ENCODE data around the gene DROSHA. TPM values are rescaled to one million over a fixed set of nuclear protein-coding genes. Genes with fewer than 3 reads are reported as not detected.

DROSHA gene
- total and polyA plus RNA-seq, 2 donors (not counting 1 experiment from before 2014, with no cell fraction given) = 44.1 to 48.4 TPM

DNA sequence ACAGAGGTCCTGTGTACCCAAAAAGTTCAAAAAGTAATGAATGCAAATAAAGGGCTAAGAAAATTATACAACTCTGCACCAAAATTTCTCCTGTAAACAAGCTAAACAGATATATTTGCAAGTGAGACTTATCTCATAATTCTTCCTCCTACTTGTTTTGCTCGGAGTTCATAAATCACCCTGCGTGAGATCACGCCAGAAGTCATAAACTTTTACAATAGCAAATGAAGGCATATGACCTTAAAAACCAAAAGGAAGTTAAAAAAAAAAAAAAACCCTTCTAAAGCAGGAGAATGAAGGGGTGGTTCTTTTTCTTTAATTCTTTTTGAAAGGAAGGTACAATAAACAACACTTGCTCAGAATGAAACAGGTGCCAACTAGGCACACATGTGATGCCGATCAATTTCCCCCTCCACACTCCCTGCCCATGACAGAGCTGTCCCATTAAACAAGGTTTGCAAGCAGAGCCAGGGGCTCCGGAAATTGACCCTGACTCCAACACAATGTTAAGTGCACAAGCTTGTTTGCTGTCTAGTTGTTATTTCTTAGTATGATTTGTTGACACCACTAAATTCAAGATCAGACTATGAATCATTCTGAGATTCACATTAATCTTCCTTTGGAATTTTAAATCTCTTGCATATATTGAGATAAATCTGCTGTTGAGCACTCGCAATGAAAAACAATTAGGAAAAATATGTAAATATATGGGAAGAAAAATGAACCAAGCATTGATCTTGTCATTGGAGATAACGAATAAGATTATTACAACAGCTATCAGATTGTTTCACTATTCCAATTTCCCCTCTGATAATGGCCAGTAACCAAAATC lies 46.3 kb downstream of the DROSHA start:
- no peaks in the 10 kb centered on the region for H3K9me3 ChIP-seq (ENCODE audit: control insufficient read depth, insufficient read depth, low read depth, low read length)
- DNase-seq (ENCODE audit: low read depth in 2 of 2) = no peak
- H3K27me3 ChIP-seq (ENCODE audit: control insufficient read depth, insufficient read depth, low read length) = no peaks in the 10 kb centered on the region
- no peak for TF ChIP-seq EZH2 (IDR thresholded peaks at IDR 0.05; ENCODE audit: low read length, missing control alignments)
- TF ChIP-seq, protein P1, sequence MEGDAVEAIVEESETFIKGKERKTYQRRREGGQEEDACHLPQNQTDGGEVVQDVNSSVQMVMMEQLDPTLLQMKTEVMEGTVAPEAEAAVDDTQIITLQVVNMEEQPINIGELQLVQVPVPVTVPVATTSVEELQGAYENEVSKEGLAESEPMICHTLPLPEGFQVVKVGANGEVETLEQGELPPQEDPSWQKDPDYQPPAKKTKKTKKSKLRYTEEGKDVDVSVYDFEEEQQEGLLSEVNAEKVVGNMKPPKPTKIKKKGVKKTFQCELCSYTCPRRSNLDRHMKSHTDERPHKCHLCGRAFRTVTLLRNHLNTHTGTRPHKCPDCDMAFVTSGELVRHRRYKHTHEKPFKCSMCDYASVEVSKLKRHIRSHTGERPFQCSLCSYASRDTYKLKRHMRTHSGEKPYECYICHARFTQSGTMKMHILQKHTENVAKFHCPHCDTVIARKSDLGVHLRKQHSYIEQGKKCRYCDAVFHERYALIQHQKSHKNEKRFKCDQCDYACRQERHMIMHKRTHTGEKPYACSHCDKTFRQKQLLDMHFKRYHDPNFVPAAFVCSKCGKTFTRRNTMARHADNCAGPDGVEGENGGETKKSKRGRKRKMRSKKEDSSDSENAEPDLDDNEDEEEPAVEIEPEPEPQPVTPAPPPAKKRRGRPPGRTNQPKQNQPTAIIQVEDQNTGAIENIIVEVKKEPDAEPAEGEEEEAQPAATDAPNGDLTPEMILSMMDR (conservative IDR thresholded peaks at IDR 0.05 in 1 of 2, IDR thresholded peaks at IDR 0.05 in 1 of 2; ENCODE audit: low read depth in 1 of 2, low read length in 2 of 2) = no peak
- no peaks in the 10 kb centered on the region for H4K20me1 ChIP-seq (ENCODE audit: control insufficient read depth, extremely low read depth, insufficient read depth, low read length)
- no peak overlapping the region for H3K27ac ChIP-seq (ENCODE audit: insufficient read depth, low read length)
- H3K4me1 ChIP-seq (ENCODE audit: control insufficient read depth, extremely low read depth, insufficient read depth, low read length) = no peaks in the 10 kb centered on the region
- peaks cover 1% of the 10 kb centered on the region for H3K36me3 ChIP-seq (ENCODE audit: control insufficient read depth, insufficient read depth, low read length)
- no peak overlapping the region for H3K4me3 ChIP-seq (replicated peaks in 1 of 4; ENCODE audit: control extremely low read depth in 1 of 4, insufficient read depth in 1 of 4, low read depth in 3 of 4, low read length in 4 of 4)
- H3K4me2 ChIP-seq (ENCODE audit: extremely low read depth, insufficient read depth, low read length) = no peak overlapping the region
- H3K79me2 ChIP-seq (ENCODE audit: control insufficient read depth, insufficient read depth, low read length) = no peaks in the 10 kb centered on the region
- no peak overlapping the region for H3K9ac ChIP-seq (ENCODE audit: insufficient read depth, low read length)
- no peak overlapping the region for H2AFZ ChIP-seq (ENCODE audit: low read length)

DNA sequence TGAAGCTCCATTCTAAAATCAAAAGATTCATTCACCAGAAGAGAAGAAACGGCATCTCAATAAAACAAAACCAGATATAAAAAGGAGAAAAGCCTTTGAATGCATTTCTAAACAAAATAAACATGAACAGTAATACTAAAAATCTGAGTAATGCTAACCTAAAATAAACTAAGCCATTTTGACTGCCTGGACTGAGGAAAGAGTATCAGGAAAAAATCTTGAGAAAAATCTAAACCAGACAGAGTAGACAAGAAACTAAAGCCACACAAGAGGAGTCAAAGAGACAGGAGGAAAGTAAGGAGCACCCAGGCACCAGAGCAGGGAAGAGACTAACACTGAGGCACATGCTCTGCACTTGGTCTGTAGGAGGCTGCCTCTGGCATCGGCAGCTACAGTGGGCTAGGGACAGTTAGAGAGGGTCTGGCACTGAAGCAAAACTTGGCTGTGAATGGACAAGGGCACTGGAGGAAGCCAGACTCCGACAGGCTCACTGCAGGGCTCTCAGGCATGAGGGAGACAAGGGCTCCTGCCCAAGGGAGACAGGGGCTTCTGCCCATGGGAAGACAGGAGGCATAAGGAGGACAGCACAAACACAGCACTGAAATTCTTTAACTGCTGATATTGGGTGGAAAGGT lies 50.2 kb downstream of the DROSHA start:
- TF ChIP-seq EZH2 (IDR thresholded peaks at IDR 0.05; ENCODE audit: low read length, missing control alignments) = no peak
- TF ChIP-seq, protein P1 (conservative IDR thresholded peaks at IDR 0.05 in 1 of 2, IDR thresholded peaks at IDR 0.05 in 1 of 2; ENCODE audit: low read depth in 1 of 2, low read length in 2 of 2) = no peak
- Histone ChIP-seq H3K4me3 (replicated peaks in 1 of 4; ENCODE audit: control extremely low read depth in 1 of 4, insufficient read depth in 1 of 4, low read depth in 3 of 4, low read length in 4 of 4) (no peak overlapping the region), H3K9ac (ENCODE audit: insufficient read depth, low read length) (no peak overlapping the region), H3K36me3 (ENCODE audit: control insufficient read depth, insufficient read depth, low read length) (no peaks in the 10 kb centered on the region), H3K4me1 (ENCODE audit: control insufficient read depth, extremely low read depth, insufficient read depth, low read length) (no peaks in the 10 kb centered on the region), H3K79me2 (ENCODE audit: control insufficient read depth, insufficient read depth, low read length) (no peaks in the 10 kb centered on the region), H3K9me3 (ENCODE audit: control insufficient read depth, insufficient read depth, low read depth, low read length) (no peaks in the 10 kb centered on the region), H3K27ac (ENCODE audit: insufficient read depth, low read length) (no peak overlapping the region), H4K20me1 (ENCODE audit: control insufficient read depth, extremely low read depth, insufficient read depth, low read length) (no peaks in the 10 kb centered on the region), H3K4me2 (ENCODE audit: extremely low read depth, insufficient read depth, low read length) (peak overlapping the region; percentile 46), H3K27me3 (ENCODE audit: control insufficient read depth, insufficient read depth, low read length) (no peaks in the 10 kb centered on the region), H2AFZ (ENCODE audit: low read length) (peak overlapping the region; percentile 27)
- no peak for DNase-seq (ENCODE audit: low read depth in 2 of 2)

DNA sequence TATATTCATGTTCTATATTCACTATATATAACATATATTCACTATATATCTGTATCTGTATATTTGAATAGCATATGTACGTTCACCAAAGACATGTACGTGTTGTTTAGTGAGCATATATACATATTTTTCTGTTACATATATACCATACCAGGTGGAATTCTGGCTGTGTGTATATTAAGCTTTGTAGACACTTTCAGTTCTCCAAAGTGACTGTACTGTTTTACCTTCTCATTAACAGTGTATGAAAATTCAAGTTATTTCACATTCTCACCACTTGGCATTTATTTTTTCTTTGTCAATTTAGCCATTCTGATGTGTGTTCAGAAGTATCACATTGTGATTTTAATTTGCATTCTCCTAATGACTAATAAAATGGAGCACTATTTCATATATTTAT lies 52.2 kb downstream of the DROSHA start:
- H3K27ac ChIP-seq (ENCODE audit: insufficient read depth, low read length) = no peak overlapping the region
- no peak overlapping the region for H3K4me3 ChIP-seq (replicated peaks in 1 of 4; ENCODE audit: control extremely low read depth in 1 of 4, insufficient read depth in 1 of 4, low read depth in 3 of 4, low read length in 4 of 4)
- no peaks in the 10 kb centered on the region for H4K20me1 ChIP-seq (ENCODE audit: control insufficient read depth, extremely low read depth, insufficient read depth, low read length)
- H3K79me2 ChIP-seq (ENCODE audit: control insufficient read depth, insufficient read depth, low read length) = no peaks in the 10 kb centered on the region
- no peak overlapping the region for H3K9ac ChIP-seq (ENCODE audit: insufficient read depth, low read length)
- no peak overlapping the region for H2AFZ ChIP-seq (ENCODE audit: low read length)
- no peaks in the 10 kb centered on the region for H3K36me3 ChIP-seq (ENCODE audit: control insufficient read depth, insufficient read depth, low read length)
- no peaks in the 10 kb centered on the region for H3K4me1 ChIP-seq (ENCODE audit: control insufficient read depth, extremely low read depth, insufficient read depth, low read length)
- TF ChIP-seq, protein P1 (conservative IDR thresholded peaks at IDR 0.05 in 1 of 2, IDR thresholded peaks at IDR 0.05 in 1 of 2; ENCODE audit: low read depth in 1 of 2, low read length in 2 of 2) = no peak
- TF ChIP-seq EZH2 (IDR thresholded peaks at IDR 0.05; ENCODE audit: low read length, missing control alignments) = no peak
- H3K9me3 ChIP-seq (ENCODE audit: control insufficient read depth, insufficient read depth, low read depth, low read length) = no peaks in the 10 kb centered on the region
- H3K27me3 ChIP-seq (ENCODE audit: control insufficient read depth, insufficient read depth, low read length) = no peaks in the 10 kb centered on the region
- no peak for DNase-seq (ENCODE audit: low read depth in 2 of 2)
- H3K4me2 ChIP-seq (ENCODE audit: extremely low read depth, insufficient read depth, low read length) = no peak overlapping the region

All from fibroblast of lung (primary cell).